ENCODE measurements around the gene EEF1AKMT4.

DNA sequence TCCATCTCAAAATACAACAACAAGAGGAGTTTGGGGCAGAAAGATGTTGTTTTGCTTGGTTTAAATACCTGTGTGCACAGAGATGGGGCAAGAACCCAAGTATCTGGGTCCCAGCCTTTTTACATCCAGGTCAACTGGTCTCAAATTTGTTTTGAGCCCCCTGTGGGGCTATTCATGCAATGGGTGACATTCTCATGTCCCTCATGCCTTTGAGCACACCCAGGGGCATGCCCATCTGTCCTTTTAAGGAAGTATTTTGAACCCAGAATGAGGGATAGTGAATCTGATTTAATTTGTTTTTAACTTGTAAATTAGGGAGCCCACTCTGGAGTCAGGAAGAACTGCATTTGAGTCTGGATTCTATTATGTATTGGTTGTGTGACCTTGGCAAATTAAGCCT is 48.6 kb upstream of the EEF1AKMT4 start:
- TF ChIP-seq, protein P1, sequence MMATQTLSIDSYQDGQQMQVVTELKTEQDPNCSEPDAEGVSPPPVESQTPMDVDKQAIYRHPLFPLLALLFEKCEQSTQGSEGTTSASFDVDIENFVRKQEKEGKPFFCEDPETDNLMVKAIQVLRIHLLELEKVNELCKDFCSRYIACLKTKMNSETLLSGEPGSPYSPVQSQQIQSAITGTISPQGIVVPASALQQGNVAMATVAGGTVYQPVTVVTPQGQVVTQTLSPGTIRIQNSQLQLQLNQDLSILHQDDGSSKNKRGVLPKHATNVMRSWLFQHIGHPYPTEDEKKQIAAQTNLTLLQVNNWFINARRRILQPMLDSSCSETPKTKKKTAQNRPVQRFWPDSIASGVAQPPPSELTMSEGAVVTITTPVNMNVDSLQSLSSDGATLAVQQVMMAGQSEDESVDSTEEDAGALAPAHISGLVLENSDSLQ (IDR thresholded peaks at IDR 0.05): no peak
- TF ChIP-seq HDGF (IDR thresholded peaks at IDR 0.05; ENCODE audit: borderline replicate concordance) (no peak), SUZ12 (IDR thresholded peaks at IDR 0.05) (no peak), L3MBTL2 (conservative IDR thresholded peaks at IDR 0.05) (no peak), NFRKB (IDR thresholded peaks at IDR 0.05) (no peak), ARNT (IDR thresholded peaks at IDR 0.05) (no peak), SP1 (IDR thresholded peaks at IDR 0.05) (no peak)
